Right atrium auricular region (tissue), 2 donors: ENCODE data around the gene GUCA1C. TPM values are rescaled to one million over a fixed set of nuclear protein-coding genes. Genes with fewer than 3 reads are reported as not detected.

ENCODE experiments used
- DNase-seq: peaks from one replicate; pipeline ENCODE4 v3.0.0-alpha.2; 2019; ENCODE audit warnings: low spot score
- H3K27ac ChIP-seq, 2 donors: fragments of 200-600 bp; sonication (generic); 1 replicate in 1 of 2; 2 replicates in 1 of 2; pipeline ENCODE4 v1.5.1; 2016 to 2019
- H3K27me3 ChIP-seq, 2 donors: fragments of 200-600 bp; sonication (generic); one replicate each; pipeline versions ENCODE4 v1.5.1 to v1.6.0; 2017 to 2019
- H3K36me3 ChIP-seq: fragments of 200-600 bp; sonication (generic); one replicate; pipeline ENCODE4 v1.5.1; 2016
- H3K4me1 ChIP-seq, 2 donors: fragments of 200-600 bp; sonication (generic); one replicate each; pipeline versions ENCODE4 v1.5.1 to v1.6.0; 2017 to 2019
- H3K4me3 ChIP-seq, 2 donors: fragments of 200-600 bp; sonication (generic); 1 replicate in 1 of 2; 2 replicates in 1 of 2; pipeline ENCODE4 v1.5.1; 2017 to 2019; ENCODE audit warnings: mild to moderate bottlenecking in 1 of 2, moderate library complexity in 1 of 2
- H3K9me3 ChIP-seq, 2 donors: fragments of 200-600 bp; sonication (generic); one replicate each; pipeline ENCODE4 v1.5.1; 2019
- total RNA-seq, 2 donors: library from RNA; depleted of rRNA; stranded (reverse); fragments of >200 nt; gene quantifications; one replicate each; pipeline ENCODE4 v1.1.0, GENCODE V29; 2016
- TF ChIP-seq, protein P1 (sequence below), 2 donors: fragments of 200-600 bp; sonication (generic); IDR thresholded peaks; one replicate each; pipeline ENCODE4 v1.5.1; 2019; ENCODE audit warnings: antibody characterized with exemption in 2 of 2

Gene GUCA1C
- total RNA-seq, 2 donors from 2014 or later: not detected

DNA sequence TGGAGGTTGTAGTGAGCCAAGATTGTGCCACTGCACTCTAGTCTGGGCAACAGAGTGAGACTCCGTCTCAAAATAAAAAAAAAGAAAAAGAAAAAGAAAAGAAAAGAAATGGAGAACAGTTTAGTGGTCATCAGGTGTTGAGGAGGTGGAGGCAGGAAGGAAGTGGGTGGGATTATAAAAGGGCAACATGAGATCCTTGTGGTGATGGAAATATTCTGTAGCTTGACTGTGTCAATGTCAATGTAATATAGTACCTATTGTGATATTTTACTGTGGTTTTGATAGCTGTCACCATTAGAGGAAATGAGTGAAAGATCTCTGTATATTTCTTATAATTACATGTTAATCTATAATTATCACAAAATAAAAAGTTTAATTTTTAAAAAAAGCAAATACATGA lies 70.3 kb downstream of the GUCA1C start:
- TF ChIP-seq, protein P1, sequence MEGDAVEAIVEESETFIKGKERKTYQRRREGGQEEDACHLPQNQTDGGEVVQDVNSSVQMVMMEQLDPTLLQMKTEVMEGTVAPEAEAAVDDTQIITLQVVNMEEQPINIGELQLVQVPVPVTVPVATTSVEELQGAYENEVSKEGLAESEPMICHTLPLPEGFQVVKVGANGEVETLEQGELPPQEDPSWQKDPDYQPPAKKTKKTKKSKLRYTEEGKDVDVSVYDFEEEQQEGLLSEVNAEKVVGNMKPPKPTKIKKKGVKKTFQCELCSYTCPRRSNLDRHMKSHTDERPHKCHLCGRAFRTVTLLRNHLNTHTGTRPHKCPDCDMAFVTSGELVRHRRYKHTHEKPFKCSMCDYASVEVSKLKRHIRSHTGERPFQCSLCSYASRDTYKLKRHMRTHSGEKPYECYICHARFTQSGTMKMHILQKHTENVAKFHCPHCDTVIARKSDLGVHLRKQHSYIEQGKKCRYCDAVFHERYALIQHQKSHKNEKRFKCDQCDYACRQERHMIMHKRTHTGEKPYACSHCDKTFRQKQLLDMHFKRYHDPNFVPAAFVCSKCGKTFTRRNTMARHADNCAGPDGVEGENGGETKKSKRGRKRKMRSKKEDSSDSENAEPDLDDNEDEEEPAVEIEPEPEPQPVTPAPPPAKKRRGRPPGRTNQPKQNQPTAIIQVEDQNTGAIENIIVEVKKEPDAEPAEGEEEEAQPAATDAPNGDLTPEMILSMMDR (IDR thresholded peaks at IDR 0.05): no peak
- no peak overlapping the region for H3K27ac ChIP-seq
- no peaks in the 10 kb centered on the region for H3K36me3 ChIP-seq
- H3K9me3 ChIP-seq: no peaks in the 10 kb centered on the region
- no peaks in the 10 kb centered on the region for H3K27me3 ChIP-seq
- H3K4me1 ChIP-seq: no peaks in the 10 kb centered on the region
- no peak for DNase-seq
- no peak overlapping the region for H3K4me3 ChIP-seq

DNA sequence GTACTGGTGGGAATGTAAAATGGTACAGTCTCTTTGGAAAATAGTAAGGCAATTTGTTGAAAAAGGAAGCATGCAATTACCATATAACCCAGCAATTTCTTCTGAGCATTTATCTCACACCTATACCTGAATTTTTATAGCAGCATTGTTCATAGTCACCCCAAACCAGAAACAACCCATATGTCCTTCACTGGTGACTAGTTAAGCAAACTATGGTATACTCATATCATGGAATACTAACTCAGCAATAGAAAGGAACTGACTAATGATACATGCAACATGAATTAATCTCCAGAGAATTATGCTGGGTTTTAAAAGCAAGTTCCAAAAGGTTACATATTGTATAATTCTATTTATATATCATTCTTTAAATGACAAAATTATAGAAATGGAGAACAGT lies 70.9 kb downstream of the GUCA1C start:
- H3K9me3 ChIP-seq: no peaks in the 10 kb centered on the region
- no peaks in the 10 kb centered on the region for H3K36me3 ChIP-seq
- TF ChIP-seq, protein P1 (IDR thresholded peaks at IDR 0.05): no peak
- no peak for DNase-seq
- no peak overlapping the region for H3K27ac ChIP-seq
- H3K27me3 ChIP-seq: no peaks in the 10 kb centered on the region
- H3K4me3 ChIP-seq: no peak overlapping the region
- H3K4me1 ChIP-seq: no peaks in the 10 kb centered on the region

DNA sequence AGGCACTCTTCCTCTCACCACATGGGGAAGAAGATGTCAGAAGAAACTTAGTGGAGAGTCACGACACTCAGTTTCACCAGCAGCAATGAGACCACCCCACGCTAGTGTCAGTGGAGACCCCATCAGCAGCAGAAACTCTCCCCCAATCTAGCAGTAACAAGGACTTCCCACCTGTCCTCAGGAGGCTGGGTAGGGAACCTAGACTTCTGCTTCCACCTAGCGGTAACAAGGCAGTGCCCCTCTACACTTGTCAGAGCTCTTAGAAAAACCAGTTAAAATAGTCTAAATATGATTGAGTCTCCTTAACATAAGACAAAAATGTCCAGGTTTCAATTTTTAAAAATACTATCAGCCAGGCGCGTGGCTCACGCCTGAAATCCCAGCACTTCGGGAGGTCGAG lies 73.8 kb downstream of the GUCA1C start:
- Histone ChIP-seq H3K4me3 (no peak overlapping the region), H3K36me3 (no peaks in the 10 kb centered on the region), H3K27me3 (no peaks in the 10 kb centered on the region), H3K9me3 (no peaks in the 10 kb centered on the region), H3K27ac (no peak overlapping the region), H3K4me1 (no peaks in the 10 kb centered on the region)
- TF ChIP-seq, protein P1 (IDR thresholded peaks at IDR 0.05): no peak
- no peak for DNase-seq

DNA sequence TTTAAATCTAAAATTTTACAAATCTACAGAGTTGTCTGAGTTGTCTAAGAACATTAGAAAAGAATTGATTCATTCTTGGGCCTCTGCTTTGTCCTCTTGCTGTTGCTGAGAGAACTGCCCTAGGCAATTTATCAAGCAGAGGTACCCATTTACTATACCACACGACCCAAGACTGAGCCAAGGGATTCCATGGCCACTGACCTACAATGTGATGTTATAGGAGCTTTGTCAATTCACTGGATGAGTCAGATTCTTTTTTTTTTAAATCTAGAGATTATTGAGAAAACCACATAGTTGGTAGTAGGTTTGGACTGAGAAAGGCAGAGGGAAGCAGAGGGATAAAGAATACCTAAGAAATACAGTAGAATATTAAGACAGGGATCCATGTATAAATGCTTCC lies 75.8 kb downstream of the GUCA1C start:
- no peaks in the 10 kb centered on the region for H3K9me3 ChIP-seq
- DNase-seq: no peak
- H3K4me3 ChIP-seq: no peak overlapping the region
- no peaks in the 10 kb centered on the region for H3K36me3 ChIP-seq
- TF ChIP-seq, protein P1 (IDR thresholded peaks at IDR 0.05): no peak
- H3K4me1 ChIP-seq: no peaks in the 10 kb centered on the region
- no peaks in the 10 kb centered on the region for H3K27me3 ChIP-seq
- no peak overlapping the region for H3K27ac ChIP-seq

DNA sequence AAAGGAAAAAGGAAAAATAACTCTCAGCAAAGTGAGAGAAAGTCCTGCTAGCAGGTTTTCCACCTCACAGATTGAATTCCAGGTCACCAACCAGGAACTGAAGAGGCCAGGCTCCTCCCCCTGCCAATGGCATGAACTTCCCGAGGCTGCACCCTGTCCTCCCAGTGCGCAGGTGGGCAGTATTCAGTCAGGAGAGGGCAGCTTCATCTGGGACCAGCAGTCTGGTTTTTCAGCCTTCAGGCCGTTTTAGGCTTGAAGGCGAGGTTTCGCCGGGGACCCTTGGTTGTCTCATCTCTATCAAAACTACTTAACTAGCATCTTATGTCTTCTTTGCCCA lies 89.9 kb downstream of the GUCA1C start:
- Histone ChIP-seq H3K36me3 (no peaks in the 10 kb centered on the region), H3K27ac (no peak overlapping the region), H3K27me3 (no peaks in the 10 kb centered on the region), H3K4me3 (no peak overlapping the region), H3K4me1 (no peaks in the 10 kb centered on the region), H3K9me3 (peaks cover 0 to 8% of the 10 kb centered on the region in 2 donors)
- DNase-seq: no peak
- TF ChIP-seq, protein P1 (IDR thresholded peaks at IDR 0.05): no peak
